ENCODE data around the gene TMEM129. TPM values are rescaled to one million over a fixed set of nuclear protein-coding genes. Genes with fewer than 3 reads are reported as not detected.

The TMEM129 gene
- total and polyA plus RNA-seq, 10 of the 15 experiments (the other 5 are each of a cell fraction or from before 2014, with no cell fraction given), result 0.19 to 24.9 (median 13.2) TPM

GRCh38 chr4:1767061-1767769 is 46.1 kb upstream of the TMEM129 start (continued):
- TF ChIP-seq PBX3 (IDR thresholded peaks at IDR 0.05; ENCODE audit: insufficient replicate concordance, low read depth, low read length) (no peak), MYC (IDR thresholded peaks at IDR 0.05; ENCODE audit: insufficient read depth, insufficient read length, insufficient replicate concordance, low read length, severe bottlenecking) (no peak)
- TF ChIP-seq, protein P1, sequence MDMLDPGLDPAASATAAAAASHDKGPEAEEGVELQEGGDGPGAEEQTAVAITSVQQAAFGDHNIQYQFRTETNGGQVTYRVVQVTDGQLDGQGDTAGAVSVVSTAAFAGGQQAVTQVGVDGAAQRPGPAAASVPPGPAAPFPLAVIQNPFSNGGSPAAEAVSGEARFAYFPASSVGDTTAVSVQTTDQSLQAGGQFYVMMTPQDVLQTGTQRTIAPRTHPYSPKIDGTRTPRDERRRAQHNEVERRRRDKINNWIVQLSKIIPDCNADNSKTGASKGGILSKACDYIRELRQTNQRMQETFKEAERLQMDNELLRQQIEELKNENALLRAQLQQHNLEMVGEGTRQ (IDR thresholded peaks at IDR 0.05; ENCODE audit: borderline replicate concordance, low read depth, low read length), result no peak

- Histone ChIP-seq H3K27me3 (replicated peaks in 1 of 2; ENCODE audit: control insufficient read depth in 2 of 2, insufficient read depth in 2 of 2, low read length in 1 of 2) (peaks cover 3% of the 10 kb centered on the region in 2 experiments; a peak in 1 of 4 replicates), H3K9ac (ENCODE audit: control insufficient read depth, insufficient read depth, low read length) (no peak overlapping the region), H3K4me1 (ENCODE audit: control insufficient read depth, insufficient read depth, low read length) (peaks cover 7% of the 10 kb centered on the region), H3K9me3 (replicated peaks; ENCODE audit: control insufficient read depth, insufficient read depth, low read length) (no peaks in the 10 kb centered on the region), H3K79me2 (ENCODE audit: control insufficient read depth, insufficient read depth, low read length) (no peaks in the 10 kb centered on the region), H3K36me3 (ENCODE audit: control insufficient read depth in 2 of 2, insufficient read depth in 2 of 2, low read length in 1 of 2) (no peaks in the 10 kb centered on the region), H2AFZ (ENCODE audit: control insufficient read depth, low read depth, low read length) (no peak overlapping the region), H3K27ac (ENCODE audit: control insufficient read depth, insufficient read depth) (no peak overlapping the region), H4K20me1 (ENCODE audit: control insufficient read depth, insufficient read depth) (no peaks in the 10 kb centered on the region), H3K4me3 (no peak overlapping the region), H3K4me2 (ENCODE audit: control insufficient read depth, insufficient read depth) (no peak overlapping the region)
- intact Hi-C loops (cut with micrococcal nuclease; ENCODE audit: unreplicated experiment), result no loop called here
- no peak for DNase-seq (ENCODE audit: low read depth, low spot score)
- RAD21 ChIA-PET (ENCODE audit: unreplicated experiment), result no interaction called here
- FAIRE-seq, result no peak
- BruUV-seq (replicated peaks), result no TSS peak
- WGBS (ENCODE audit: insufficient coverage, insufficient replicate concordance, low lambda C conversion rate, missing lambda C conversion rate), result 22% methylated on average over 28 of the region's 41 CpGs
- SMC1A ChIA-PET (ENCODE audit: uncharacterized antibody, unreplicated experiment), result no interaction called here
- ATAC-seq, result peak; percentile 4; the same call in 1 of the 3 replicates
- TF ChIP-seq SUZ12 (IDR thresholded peaks at IDR 0.05; ENCODE audit: unreplicated experiment) (peak; percentile 4), ZZZ3 (IDR thresholded peaks at IDR 0.05; ENCODE audit: control insufficient read depth, insufficient read length, low read depth) (no peak)
- in situ Hi-C loops (cut with MboI), result no loop called here
- CTCF ChIA-PET, result no interaction called here
- POLR2A ChIA-PET, result no interaction called here
Observed at GRCh38 chr4:1766106-1767060, 45.3 kb upstream of the TMEM129 start.

Data from GM12878 (cell line).